Measurements from ENCODE around the gene NTNG1.

NTNG1 gene

GRCh38 chr1:107394301-107394700 is 253.5 kb downstream of the NTNG1 start:
- TF ChIP-seq EZH2phosphoT487 (IDR thresholded peaks at IDR 0.05; ENCODE audit: low read length) (no peak), EZH2 (optimal IDR thresholded peaks at IDR 0.05; ENCODE audit: low read depth, low read length) (no peak)
- TF ChIP-seq, protein P1, sequence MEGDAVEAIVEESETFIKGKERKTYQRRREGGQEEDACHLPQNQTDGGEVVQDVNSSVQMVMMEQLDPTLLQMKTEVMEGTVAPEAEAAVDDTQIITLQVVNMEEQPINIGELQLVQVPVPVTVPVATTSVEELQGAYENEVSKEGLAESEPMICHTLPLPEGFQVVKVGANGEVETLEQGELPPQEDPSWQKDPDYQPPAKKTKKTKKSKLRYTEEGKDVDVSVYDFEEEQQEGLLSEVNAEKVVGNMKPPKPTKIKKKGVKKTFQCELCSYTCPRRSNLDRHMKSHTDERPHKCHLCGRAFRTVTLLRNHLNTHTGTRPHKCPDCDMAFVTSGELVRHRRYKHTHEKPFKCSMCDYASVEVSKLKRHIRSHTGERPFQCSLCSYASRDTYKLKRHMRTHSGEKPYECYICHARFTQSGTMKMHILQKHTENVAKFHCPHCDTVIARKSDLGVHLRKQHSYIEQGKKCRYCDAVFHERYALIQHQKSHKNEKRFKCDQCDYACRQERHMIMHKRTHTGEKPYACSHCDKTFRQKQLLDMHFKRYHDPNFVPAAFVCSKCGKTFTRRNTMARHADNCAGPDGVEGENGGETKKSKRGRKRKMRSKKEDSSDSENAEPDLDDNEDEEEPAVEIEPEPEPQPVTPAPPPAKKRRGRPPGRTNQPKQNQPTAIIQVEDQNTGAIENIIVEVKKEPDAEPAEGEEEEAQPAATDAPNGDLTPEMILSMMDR (IDR thresholded peaks at IDR 0.05; ENCODE audit: low read length) = no peak
- H4K20me1 ChIP-seq (ENCODE audit: insufficient read depth, low read length) = no peaks in the 10 kb centered on the region
- H3K79me2 ChIP-seq (ENCODE audit: low read length) = no peaks in the 10 kb centered on the region
- no peaks in the 10 kb centered on the region for H3K27me3 ChIP-seq (replicated peaks; ENCODE audit: insufficient read depth, low read length)
- H3F3A ChIP-seq (ENCODE audit: insufficient read depth, low read length) = no peaks in the 10 kb centered on the region; the same call in none of the 2 replicates
- no peak overlapping the region for H3K4me3 ChIP-seq (ENCODE audit: low read length)
- no peak overlapping the region for H3K9ac ChIP-seq (ENCODE audit: low read length)
- peaks cover 9% of the 10 kb centered on the region; the same call in 1 of the 2 replicates for H3K4me1 ChIP-seq (ENCODE audit: low read length)
- no peaks in the 10 kb centered on the region for H3K9me2 ChIP-seq (replicated peaks; ENCODE audit: insufficient read depth, low read length)
- no peaks in the 10 kb centered on the region for H3K9me3 ChIP-seq (replicated peaks; ENCODE audit: insufficient read depth, low read length)
- no peak overlapping the region for H3K27ac ChIP-seq (ENCODE audit: low read length)
- no peak for DNase-seq
- no peaks in the 10 kb centered on the region for H3K36me3 ChIP-seq (replicated peaks; ENCODE audit: insufficient read depth, low read length)
- no peak overlapping the region for H3K4me2 ChIP-seq (ENCODE audit: low read depth, low read length)
- no peak overlapping the region for H2AFZ ChIP-seq (ENCODE audit: low read length)

DNA sequence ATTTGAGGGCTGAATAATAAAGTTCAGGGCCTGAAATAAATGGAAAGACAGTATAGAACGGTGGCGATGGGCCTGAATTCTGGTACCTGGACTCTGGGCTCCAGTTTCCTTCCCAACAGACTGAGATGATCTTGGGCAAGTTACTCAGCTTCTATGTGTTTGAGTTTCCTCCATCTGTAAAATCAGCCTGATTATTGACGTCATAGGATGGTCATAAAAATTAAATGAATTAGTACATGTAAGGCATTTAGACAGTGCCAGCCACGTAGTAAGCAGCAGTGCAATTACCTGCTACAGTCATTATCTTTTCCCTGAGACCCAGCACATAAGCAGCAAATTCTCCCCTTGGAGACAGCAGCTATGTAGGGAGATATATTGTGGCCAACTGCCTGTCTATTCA is 260.9 kb downstream of the NTNG1 start:
- Histone ChIP-seq H3K9ac (ENCODE audit: low read length) (no peak overlapping the region), H3K27ac (ENCODE audit: low read length) (no peak overlapping the region), H3K4me2 (ENCODE audit: low read depth, low read length) (no peak overlapping the region), H2AFZ (ENCODE audit: low read length) (no peak overlapping the region), H3K9me3 (replicated peaks; ENCODE audit: insufficient read depth, low read length) (no peaks in the 10 kb centered on the region), H3F3A (ENCODE audit: insufficient read depth, low read length) (no peaks in the 10 kb centered on the region), H4K20me1 (ENCODE audit: insufficient read depth, low read length) (no peaks in the 10 kb centered on the region), H3K9me2 (replicated peaks; ENCODE audit: insufficient read depth, low read length) (no peaks in the 10 kb centered on the region), H3K79me2 (ENCODE audit: low read length) (no peaks in the 10 kb centered on the region), H3K36me3 (replicated peaks; ENCODE audit: insufficient read depth, low read length) (no peaks in the 10 kb centered on the region), H3K4me1 (ENCODE audit: low read length) (no peaks in the 10 kb centered on the region), H3K4me3 (ENCODE audit: low read length) (no peak overlapping the region), H3K27me3 (replicated peaks; ENCODE audit: insufficient read depth, low read length) (no peaks in the 10 kb centered on the region)
- no peak for DNase-seq
- TF ChIP-seq, protein P1 (IDR thresholded peaks at IDR 0.05; ENCODE audit: low read length) = no peak

- no peak for DNase-seq
- Histone ChIP-seq H3K36me3 (replicated peaks; ENCODE audit: insufficient read depth, low read length) (no peaks in the 10 kb centered on the region), H3K4me2 (ENCODE audit: low read depth, low read length) (no peak overlapping the region), H3K4me3 (ENCODE audit: low read length) (no peak overlapping the region), H3K9me2 (replicated peaks; ENCODE audit: insufficient read depth, low read length) (no peaks in the 10 kb centered on the region), H4K20me1 (ENCODE audit: insufficient read depth, low read length) (no peaks in the 10 kb centered on the region), H3K9ac (ENCODE audit: low read length) (no peak overlapping the region), H2AFZ (ENCODE audit: low read length) (no peak overlapping the region), H3K27me3 (replicated peaks; ENCODE audit: insufficient read depth, low read length) (no peaks in the 10 kb centered on the region), H3F3A (ENCODE audit: insufficient read depth, low read length) (no peaks in the 10 kb centered on the region), H3K9me3 (replicated peaks; ENCODE audit: insufficient read depth, low read length) (no peaks in the 10 kb centered on the region), H3K27ac (ENCODE audit: low read length) (no peak overlapping the region), H3K4me1 (ENCODE audit: low read length) (no peaks in the 10 kb centered on the region), H3K79me2 (ENCODE audit: low read length) (no peaks in the 10 kb centered on the region)
- TF ChIP-seq EZH2phosphoT487 (IDR thresholded peaks at IDR 0.05; ENCODE audit: low read length) (no peak), EZH2 (optimal IDR thresholded peaks at IDR 0.05; ENCODE audit: low read depth, low read length) (no peak)
- TF ChIP-seq, protein P1 (IDR thresholded peaks at IDR 0.05; ENCODE audit: low read length) = no peak
These were observed 263.9 kb downstream of the NTNG1 start for GRCh38 chr1:107404756-107405155.

Measured in MM.1S (cell line).